Measurements from ENCODE around the gene CIT.
A peak's percentile ranks its signal among the peaks of the same experiment; 100 is the strongest.

CIT gene, protein sequence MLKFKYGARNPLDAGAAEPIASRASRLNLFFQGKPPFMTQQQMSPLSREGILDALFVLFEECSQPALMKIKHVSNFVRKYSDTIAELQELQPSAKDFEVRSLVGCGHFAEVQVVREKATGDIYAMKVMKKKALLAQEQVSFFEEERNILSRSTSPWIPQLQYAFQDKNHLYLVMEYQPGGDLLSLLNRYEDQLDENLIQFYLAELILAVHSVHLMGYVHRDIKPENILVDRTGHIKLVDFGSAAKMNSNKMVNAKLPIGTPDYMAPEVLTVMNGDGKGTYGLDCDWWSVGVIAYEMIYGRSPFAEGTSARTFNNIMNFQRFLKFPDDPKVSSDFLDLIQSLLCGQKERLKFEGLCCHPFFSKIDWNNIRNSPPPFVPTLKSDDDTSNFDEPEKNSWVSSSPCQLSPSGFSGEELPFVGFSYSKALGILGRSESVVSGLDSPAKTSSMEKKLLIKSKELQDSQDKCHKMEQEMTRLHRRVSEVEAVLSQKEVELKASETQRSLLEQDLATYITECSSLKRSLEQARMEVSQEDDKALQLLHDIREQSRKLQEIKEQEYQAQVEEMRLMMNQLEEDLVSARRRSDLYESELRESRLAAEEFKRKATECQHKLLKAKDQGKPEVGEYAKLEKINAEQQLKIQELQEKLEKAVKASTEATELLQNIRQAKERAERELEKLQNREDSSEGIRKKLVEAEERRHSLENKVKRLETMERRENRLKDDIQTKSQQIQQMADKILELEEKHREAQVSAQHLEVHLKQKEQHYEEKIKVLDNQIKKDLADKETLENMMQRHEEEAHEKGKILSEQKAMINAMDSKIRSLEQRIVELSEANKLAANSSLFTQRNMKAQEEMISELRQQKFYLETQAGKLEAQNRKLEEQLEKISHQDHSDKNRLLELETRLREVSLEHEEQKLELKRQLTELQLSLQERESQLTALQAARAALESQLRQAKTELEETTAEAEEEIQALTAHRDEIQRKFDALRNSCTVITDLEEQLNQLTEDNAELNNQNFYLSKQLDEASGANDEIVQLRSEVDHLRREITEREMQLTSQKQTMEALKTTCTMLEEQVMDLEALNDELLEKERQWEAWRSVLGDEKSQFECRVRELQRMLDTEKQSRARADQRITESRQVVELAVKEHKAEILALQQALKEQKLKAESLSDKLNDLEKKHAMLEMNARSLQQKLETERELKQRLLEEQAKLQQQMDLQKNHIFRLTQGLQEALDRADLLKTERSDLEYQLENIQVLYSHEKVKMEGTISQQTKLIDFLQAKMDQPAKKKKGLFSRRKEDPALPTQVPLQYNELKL (N-terminal part only)

GRCh38 chr12:119876761-119877638 is at the start of gene CIT:
Gene CIT (minus strand): TSS chr12:119877320. CDS start chr12:119876168, 1,152 bp downstream.
- peaks cover 9% of the 10 kb centered on the region for H3K4me1 ChIP-seq (ENCODE audit: insufficient read depth, low read length)
- peak within 1 kb of the TSS; percentile 69 for H3K4me3 ChIP-seq (ENCODE audit: low read length)
- H3K36me3 ChIP-seq (ENCODE audit: insufficient read depth, low read length) = peaks cover 16% of the 10 kb centered on the region
- H3K27me3 ChIP-seq (ENCODE audit: insufficient read depth, low read length) = peaks cover 5% of the 10 kb centered on the region
- H3K9me3 ChIP-seq (ENCODE audit: low read length) = no peaks in the 10 kb centered on the region
- H2AFZ ChIP-seq (ENCODE audit: low read depth, low read length) = peak within 1 kb of the TSS; percentile 81

- H3K9me3 ChIP-seq (ENCODE audit: low read length) = no peaks in the 10 kb centered on the region
- H3K27me3 ChIP-seq (ENCODE audit: insufficient read depth, low read length) = peaks cover 8% of the 10 kb centered on the region
- H3K4me1 ChIP-seq (ENCODE audit: insufficient read depth, low read length) = no peaks in the 10 kb centered on the region
- H3K36me3 ChIP-seq (ENCODE audit: insufficient read depth, low read length) = no peaks in the 10 kb centered on the region
- H3K4me3 ChIP-seq (ENCODE audit: low read length) = no peak overlapping the region
- no peak overlapping the region for H2AFZ ChIP-seq (ENCODE audit: low read depth, low read length)
These were observed 48.1 kb upstream of the CIT start for GRCh38 chr12:119925269-119925668.

DNA sequence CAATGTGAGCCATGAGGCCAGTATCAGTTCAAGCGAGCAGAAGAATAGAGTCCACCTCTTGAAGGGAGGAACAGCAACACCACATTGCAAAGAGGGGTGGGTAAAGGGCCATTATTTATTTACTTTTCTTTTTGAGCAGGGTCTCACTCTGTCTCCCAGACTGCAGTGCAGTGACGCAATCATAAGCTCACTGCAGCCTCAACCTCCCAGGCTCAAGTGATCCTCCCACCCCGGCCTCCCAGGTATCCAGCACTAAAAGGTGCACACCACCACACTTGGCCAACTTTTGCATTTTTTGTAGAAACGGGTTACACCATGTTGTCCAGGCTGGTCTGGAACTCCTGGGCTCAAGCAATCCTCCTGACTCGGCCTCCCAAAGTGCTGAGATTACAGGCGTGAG is 42.9 kb upstream of the CIT start:
- no peaks in the 10 kb centered on the region for H3K4me1 ChIP-seq (ENCODE audit: insufficient read depth, low read length)
- no peak overlapping the region for H2AFZ ChIP-seq (ENCODE audit: low read depth, low read length)
- H3K9me3 ChIP-seq (ENCODE audit: low read length) = no peaks in the 10 kb centered on the region
- H3K27me3 ChIP-seq (ENCODE audit: insufficient read depth, low read length) = peaks cover 8% of the 10 kb centered on the region
- no peak overlapping the region for H3K4me3 ChIP-seq (ENCODE audit: low read length)
- no peaks in the 10 kb centered on the region for H3K36me3 ChIP-seq (ENCODE audit: insufficient read depth, low read length)

DNA sequence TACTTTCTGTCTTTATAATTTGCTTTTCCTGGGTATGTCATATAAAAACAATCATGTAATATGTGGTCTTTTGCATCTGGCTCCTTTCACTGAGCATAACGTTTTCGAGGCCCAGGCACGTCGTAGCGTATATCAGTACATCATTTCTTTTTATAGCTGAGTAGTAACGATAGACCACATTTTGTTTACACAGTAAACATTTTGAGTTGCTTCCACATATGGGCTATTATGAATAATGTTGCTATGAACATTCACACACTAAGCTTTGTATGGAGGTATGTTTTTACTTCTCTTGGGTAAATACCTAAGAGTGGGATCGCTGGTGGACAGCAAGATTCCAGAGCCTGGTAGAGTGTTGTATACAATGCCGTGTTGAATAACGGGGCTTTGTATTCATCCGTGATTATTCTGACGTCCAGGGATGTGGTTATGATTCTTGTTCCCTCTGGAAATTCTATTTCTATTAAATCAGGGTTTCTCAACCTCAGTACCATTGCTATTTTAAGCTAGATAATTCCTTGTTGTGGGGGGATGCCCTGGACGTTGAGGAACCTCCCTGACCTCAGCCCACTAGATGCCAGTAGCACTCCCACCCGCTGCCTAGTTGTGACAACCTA is 38.9 kb upstream of the CIT start:
- Histone ChIP-seq H3K27me3 (ENCODE audit: insufficient read depth, low read length) (no peaks in the 10 kb centered on the region), H3K4me1 (ENCODE audit: insufficient read depth, low read length) (no peaks in the 10 kb centered on the region), H2AFZ (ENCODE audit: low read depth, low read length) (no peak overlapping the region), H3K9me3 (ENCODE audit: low read length) (no peaks in the 10 kb centered on the region), H3K36me3 (ENCODE audit: insufficient read depth, low read length) (no peaks in the 10 kb centered on the region), H3K4me3 (ENCODE audit: low read length) (no peak overlapping the region)

GRCh38 chr12:119914666-119915065 is 37.5 kb upstream of the CIT start:
- H3K4me3 ChIP-seq (ENCODE audit: low read length) = no peak overlapping the region
- H2AFZ ChIP-seq (ENCODE audit: low read depth, low read length) = no peak overlapping the region
- H3K9me3 ChIP-seq (ENCODE audit: low read length) = no peaks in the 10 kb centered on the region
- H3K4me1 ChIP-seq (ENCODE audit: insufficient read depth, low read length) = no peaks in the 10 kb centered on the region
- no peaks in the 10 kb centered on the region for H3K27me3 ChIP-seq (ENCODE audit: insufficient read depth, low read length)
- H3K36me3 ChIP-seq (ENCODE audit: insufficient read depth, low read length) = no peaks in the 10 kb centered on the region

- Histone ChIP-seq H3K27me3 (ENCODE audit: insufficient read depth, low read length) (no peaks in the 10 kb centered on the region), H3K36me3 (ENCODE audit: insufficient read depth, low read length) (no peaks in the 10 kb centered on the region), H3K4me1 (ENCODE audit: insufficient read depth, low read length) (no peaks in the 10 kb centered on the region), H3K4me3 (ENCODE audit: low read length) (no peak overlapping the region), H2AFZ (ENCODE audit: low read depth, low read length) (no peak overlapping the region), H3K9me3 (ENCODE audit: low read length) (no peaks in the 10 kb centered on the region)
These were observed 36.6 kb upstream of the CIT start for GRCh38 chr12:119913536-119914330.

- Histone ChIP-seq H3K27me3 (ENCODE audit: insufficient read depth, low read length) (peaks cover 2% of the 10 kb centered on the region), H3K9me3 (ENCODE audit: low read length) (no peaks in the 10 kb centered on the region), H3K4me1 (ENCODE audit: insufficient read depth, low read length) (no peaks in the 10 kb centered on the region), H3K36me3 (ENCODE audit: insufficient read depth, low read length) (no peaks in the 10 kb centered on the region), H2AFZ (ENCODE audit: low read depth, low read length) (no peak overlapping the region), H3K4me3 (ENCODE audit: low read length) (no peak overlapping the region)
These were observed 34.1 kb upstream of the CIT start for GRCh38 chr12:119911182-119911581.

DNA sequence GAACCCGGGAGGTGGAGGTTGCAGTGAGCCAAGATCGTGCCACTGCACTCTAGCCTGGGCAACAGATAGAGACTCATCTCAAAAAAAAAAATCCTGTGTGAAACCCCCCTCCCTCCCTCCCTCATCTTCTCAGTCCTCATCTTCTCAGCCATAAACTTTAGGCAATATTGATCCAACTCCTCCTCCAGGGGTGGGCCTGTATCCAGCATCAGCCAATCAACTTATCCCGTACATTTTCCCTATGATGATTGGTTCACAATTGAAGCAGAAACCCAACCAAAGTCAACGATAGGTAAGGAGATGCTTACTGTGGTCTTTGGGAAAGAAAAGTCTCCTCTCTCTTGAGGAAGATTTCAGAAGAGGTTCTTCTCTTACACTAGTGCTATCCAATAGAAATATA is 33.5 kb upstream of the CIT start:
- Histone ChIP-seq H2AFZ (ENCODE audit: low read depth, low read length) (no peak overlapping the region), H3K9me3 (ENCODE audit: low read length) (no peaks in the 10 kb centered on the region), H3K27me3 (ENCODE audit: insufficient read depth, low read length) (peaks cover 2% of the 10 kb centered on the region), H3K4me3 (ENCODE audit: low read length) (no peak overlapping the region), H3K36me3 (ENCODE audit: insufficient read depth, low read length) (no peaks in the 10 kb centered on the region), H3K4me1 (ENCODE audit: insufficient read depth, low read length) (no peaks in the 10 kb centered on the region)

- no peaks in the 10 kb centered on the region for H3K9me3 ChIP-seq (ENCODE audit: low read length)
- no peaks in the 10 kb centered on the region for H3K36me3 ChIP-seq (ENCODE audit: insufficient read depth, low read length)
- no peaks in the 10 kb centered on the region for H3K27me3 ChIP-seq (ENCODE audit: insufficient read depth, low read length)
- H3K4me3 ChIP-seq (ENCODE audit: low read length) = no peak overlapping the region
- no peak overlapping the region for H2AFZ ChIP-seq (ENCODE audit: low read depth, low read length)
- no peaks in the 10 kb centered on the region for H3K4me1 ChIP-seq (ENCODE audit: insufficient read depth, low read length)
These were observed 25.0 kb upstream of the CIT start for GRCh38 chr12:119902084-119902509.

DNA sequence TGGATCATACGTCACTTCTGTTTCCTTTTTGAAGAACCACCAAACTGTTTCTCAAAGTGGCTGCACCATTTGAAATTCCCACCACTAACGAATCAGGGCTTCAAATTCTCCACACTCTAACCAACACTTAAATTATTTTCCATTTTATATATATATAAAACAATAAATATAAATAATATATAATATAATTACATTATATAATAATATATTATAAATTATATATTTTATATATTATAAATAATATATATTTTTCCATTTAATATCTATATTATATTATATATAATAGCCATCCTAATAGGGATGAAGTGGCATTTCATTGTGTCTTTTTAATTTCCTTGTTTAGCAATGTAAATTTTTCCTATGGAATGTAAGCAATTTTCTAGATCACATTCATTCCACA is 24.6 kb upstream of the CIT start:
- Histone ChIP-seq H3K4me3 (ENCODE audit: low read length) (no peak overlapping the region), H3K27me3 (ENCODE audit: insufficient read depth, low read length) (no peaks in the 10 kb centered on the region), H3K36me3 (ENCODE audit: insufficient read depth, low read length) (no peaks in the 10 kb centered on the region), H2AFZ (ENCODE audit: low read depth, low read length) (no peak overlapping the region), H3K9me3 (ENCODE audit: low read length) (no peaks in the 10 kb centered on the region), H3K4me1 (ENCODE audit: insufficient read depth, low read length) (no peaks in the 10 kb centered on the region)

GRCh38 chr12:119894916-119895315 is 17.8 kb upstream of the CIT start:
- no peaks in the 10 kb centered on the region for H3K36me3 ChIP-seq (ENCODE audit: insufficient read depth, low read length)
- H2AFZ ChIP-seq (ENCODE audit: low read depth, low read length) = no peak overlapping the region
- no peaks in the 10 kb centered on the region for H3K27me3 ChIP-seq (ENCODE audit: insufficient read depth, low read length)
- H3K4me1 ChIP-seq (ENCODE audit: insufficient read depth, low read length) = no peaks in the 10 kb centered on the region
- H3K9me3 ChIP-seq (ENCODE audit: low read length) = no peaks in the 10 kb centered on the region
- H3K4me3 ChIP-seq (ENCODE audit: low read length) = no peak overlapping the region
